DMS114 treated with DMSO at 0.1 percent for 48 hours (cell line): ENCODE measurements around the gene DISP3.

ENCODE experiments used
- DNase-seq: peaks from one replicate; lab custom pipeline; 2025; ENCODE audit not compliant: unreplicated experiment; lab: John Stamatoyannopoulos, UW

Gene DISP3

GRCh38 chr1:11505591-11506538 lies 26.9 kb downstream of the DISP3 start:
- no peak for DNase-seq

- DNase-seq, result no peak
These were observed 28.4 kb downstream of the DISP3 start for GRCh38 chr1:11507309-11507708.

GRCh38 chr1:11513681-11514080 lies 34.7 kb downstream of the DISP3 start:
- DNase-seq, result no peak

GRCh38 chr1:11514366-11514765 lies 35.4 kb downstream of the DISP3 start:
- DNase-seq, result no peak

- DNase-seq, result no peak
These were observed 36.7 kb downstream of the DISP3 start for GRCh38 chr1:11515368-11516300.

GRCh38 chr1:11516961-11517635 lies 38.1 kb downstream of the DISP3 start:
- DNase-seq, result no peak

GRCh38 chr1:11518016-11518701 lies 39.2 kb downstream of the DISP3 start:
- DNase-seq, result no peak

- no peak for DNase-seq
These were observed 40.1 kb downstream of the DISP3 start for GRCh38 chr1:11518791-11519628.

GRCh38 chr1:11519629-11520031 lies 40.7 kb downstream of the DISP3 start:
- no peak for DNase-seq

- DNase-seq, result no peak
These were observed 41.7 kb downstream of the DISP3 start for GRCh38 chr1:11520531-11521233.

- no peak for DNase-seq
These were observed 42.8 kb downstream of the DISP3 start for GRCh38 chr1:11521582-11522399.

GRCh38 chr1:11522400-11523235 lies 43.7 kb downstream of the DISP3 start:
- DNase-seq, result no peak

- DNase-seq, result no peak
These were observed 44.3 kb downstream of the DISP3 start for GRCh38 chr1:11523261-11523660.

GRCh38 chr1:11523746-11524464 lies 45.0 kb downstream of the DISP3 start:
- no peak for DNase-seq

GRCh38 chr1:11524465-11525150 lies 45.7 kb downstream of the DISP3 start:
- no peak for DNase-seq

GRCh38 chr1:11525151-11525505 lies 46.2 kb downstream of the DISP3 start:
- no peak for DNase-seq
